GM23338 (cell line): Measurements from ENCODE around the gene INHBC. TPM values are rescaled to one million over a fixed set of nuclear protein-coding genes. Genes with fewer than 3 reads are reported as not detected.

Source experiments
- ATAC-seq: fragments of 200-7000 bp; cut with Tn5 transposase; 3 replicates; pipeline ENCODE4 v1.9.1; 2020
- DNase-seq: peaks from one replicate; pipeline ENCODE4 v3.0.0-alpha.2; 2015; ENCODE audit warnings: low spot score
- H2AFZ ChIP-seq: fragments of 200-600 bp; sonication (generic); 2 replicates; pipeline ENCODE4 v1.8.0; 2016; ENCODE audit warnings: antibody characterized with exemption, mild to moderate bottlenecking, moderate library complexity
- H3F3A ChIP-seq: fragments of 200-600 bp; sonication (generic); replicated peaks from 2 replicates; pipeline ENCODE4 v1.8.0; 2017; ENCODE audit warnings: antibody characterized with exemption, mixed run types, low read depth
- H3K27ac ChIP-seq: fragments of 200-600 bp; sonication (generic); 2 replicates; pipeline ENCODE4 v1.6.1; 2016; ENCODE audit warnings: low read depth
- H3K27me3 ChIP-seq: fragments of 200-600 bp; sonication (generic); 2 replicates; pipeline ENCODE4 v1.8.0; 2016; ENCODE audit warnings: mild to moderate bottlenecking, mixed run types, moderate library complexity; ENCODE audit not compliant: insufficient read depth
- H3K36me3 ChIP-seq: fragments of 200-600 bp; sonication (generic); 2 replicates; pipeline ENCODE4 v1.8.0; 2016; ENCODE audit warnings: mild to moderate bottlenecking; ENCODE audit not compliant: insufficient read depth
- H3K4me1 ChIP-seq: fragments of 200-600 bp; sonication (generic); 2 replicates; pipeline ENCODE4 v1.8.0; 2016; ENCODE audit warnings: mild to moderate bottlenecking, moderate library complexity; ENCODE audit not compliant: insufficient read depth
- H3K4me2 ChIP-seq: fragments of 200-600 bp; sonication (generic); 2 replicates; pipeline ENCODE4 v1.7.1; 2017; ENCODE audit warnings: mixed run types
- H3K4me3 ChIP-seq: fragments of 200-600 bp; sonication (generic); 2 replicates; pipeline ENCODE4 v1.6.1; 2016; ENCODE audit warnings: mixed run types
- H3K79me2 ChIP-seq: fragments of 200-600 bp; sonication (generic); replicated peaks from 2 replicates; pipeline ENCODE4 v1.8.0; 2017; ENCODE audit warnings: mild to moderate bottlenecking; ENCODE audit not compliant: insufficient read depth
- H3K9me2 ChIP-seq: fragments of 200-600 bp; sonication (generic); 2 replicates; pipeline ENCODE4 v1.8.0; 2017; ENCODE audit not compliant: insufficient read depth
- H4K20me1 ChIP-seq: fragments of 200-600 bp; sonication (generic); replicated peaks from 2 replicates; pipeline ENCODE4 v1.8.0; 2017; ENCODE audit warnings: mild to moderate bottlenecking; ENCODE audit not compliant: insufficient read depth
- H3K27ac Mint-ChIP-seq: 2 replicates; pipeline ENCODE4 v1.8.0; 2020; ENCODE audit warnings: inconsistent platforms, mild to moderate bottlenecking, moderate library complexity, mixed read lengths
- H3K27me3 Mint-ChIP-seq: 3 replicates; pipeline ENCODE4 v1.8.0; 2022; ENCODE audit warnings: low read depth, mild to moderate bottlenecking, moderate library complexity, mixed read lengths, inconsistent platforms; ENCODE audit not compliant: insufficient read depth, poor library complexity
- H3K36me3 Mint-ChIP-seq: 3 replicates; pipeline ENCODE4 v1.8.0; 2021; ENCODE audit warnings: low read depth, mild to moderate bottlenecking, inconsistent platforms, moderate library complexity, mixed read lengths
- H3K4me1 Mint-ChIP-seq: 3 replicates; pipeline ENCODE4 v1.8.0; 2020; ENCODE audit warnings: mild to moderate bottlenecking, inconsistent platforms, mixed read lengths
- H3K4me3 Mint-ChIP-seq: 3 replicates; pipeline ENCODE4 v1.8.0; 2021; ENCODE audit warnings: moderate library complexity, mild to moderate bottlenecking, inconsistent platforms, mixed read lengths
- H3K9me3 Mint-ChIP-seq: 3 replicates; pipeline ENCODE4 v1.8.0; 2020; ENCODE audit warnings: moderate library complexity, mild to moderate bottlenecking, inconsistent platforms, mixed read lengths
- CREB1 ChIP-seq: fragments of 250-450 bp; sonication (Bioruptor Pico); IDR thresholded peaks from 2 replicates; pipeline ENCODE4 v1.5.0; 2020; ENCODE audit warnings: low read depth, mild to moderate bottlenecking, moderate library complexity
- ETS1 ChIP-seq: IDR thresholded peaks from 2 replicates; pipeline ENCODE4 v1.6.1; 2016; ENCODE audit warnings: antibody characterized with exemption
- EZH2 ChIP-seq: fragments of 200-600 bp; sonication (generic); IDR thresholded peaks from one replicate; pipeline ENCODE4 v1.8.0; 2017; ENCODE audit warnings: antibody characterized with exemption, mild to moderate bottlenecking, low read depth; ENCODE audit not compliant: unreplicated experiment
- EZH2phosphoT487 ChIP-seq: fragments of 200-600 bp; sonication (generic); IDR thresholded peaks from one replicate; pipeline ENCODE4 v1.8.1; 2018; ENCODE audit warnings: antibody characterized with exemption; ENCODE audit not compliant: unreplicated experiment
- JUNB ChIP-seq: IDR thresholded peaks from one replicate; pipeline ENCODE4 v1.6.1; 2016; ENCODE audit warnings: antibody characterized with exemption; ENCODE audit not compliant: unreplicated experiment
- NANOG ChIP-seq: IDR thresholded peaks from 2 replicates; pipeline ENCODE4 v1.6.1; 2016; ENCODE audit warnings: antibody characterized with exemption, borderline replicate concordance
- POLR2AphosphoS5 ChIP-seq: IDR thresholded peaks from 2 replicates; pipeline ENCODE4 v1.6.1; 2016; ENCODE audit warnings: antibody characterized with exemption, low read depth
- STAT1 ChIP-seq: IDR thresholded peaks from one replicate; pipeline ENCODE4 v1.6.1; 2016; ENCODE audit warnings: antibody characterized with exemption; ENCODE audit not compliant: unreplicated experiment
- ZNF114 ChIP-seq: fragments of 250-450 bp; sonication (Bioruptor Pico); IDR thresholded peaks from 2 replicates; pipeline ENCODE4 v1.5.0; 2020; ENCODE audit warnings: mild to moderate bottlenecking, moderate library complexity
- ZNF331 ChIP-seq: fragments of 250-450 bp; sonication (Bioruptor Pico); IDR thresholded peaks from 2 replicates; pipeline ENCODE4 v1.5.0; 2020; ENCODE audit warnings: low read depth, mild to moderate bottlenecking, moderate library complexity
- ZNF462 ChIP-seq: fragments of 250-450 bp; sonication (Bioruptor Pico); IDR thresholded peaks from 2 replicates; pipeline ENCODE4 v1.5.0; 2020; ENCODE audit warnings: mild to moderate bottlenecking, moderate library complexity
- polyA plus RNA-seq: library from polyadenylated mRNA; unstranded; fragments of >200 nt; fragmentation: Nextera tagmentation; extraction: Ambion mirVana; gene quantifications from 2 replicates; pipeline ENCODE4 v1.2.1, GENCODE V29; 2016
- total RNA-seq: library from RNA; depleted of rRNA; stranded (reverse); fragments of >200 nt; shearing (Covaris generic); gene quantifications from 2 replicates; pipeline ENCODE4 v1.2.3, GENCODE V29; 2014
- TF ChIP-seq, protein P1 (sequence below), 2 experiments: fragments of 200-600 bp in 1 of 2; sonication (generic) in 1 of 2; conservative IDR thresholded peaks; 2 replicates each; pipeline versions ENCODE4 v1.5.1 to v1.6.1; 2016 to 2017; ENCODE audit warnings: antibody characterized with exemption in 2 of 2, low read depth in 2 of 2, mild to moderate bottlenecking in 2 of 2, moderate library complexity in 1 of 2
- TF ChIP-seq, protein P2 (sequence below): IDR thresholded peaks from one replicate; pipeline ENCODE4 v1.6.1; 2018; ENCODE audit warnings: antibody characterized with exemption; ENCODE audit not compliant: unreplicated experiment

Gene INHBC
- total and polyA plus RNA-seq, 2 experiments from 2014 or later = 0.53 TPM; not detected in 1

DNA sequence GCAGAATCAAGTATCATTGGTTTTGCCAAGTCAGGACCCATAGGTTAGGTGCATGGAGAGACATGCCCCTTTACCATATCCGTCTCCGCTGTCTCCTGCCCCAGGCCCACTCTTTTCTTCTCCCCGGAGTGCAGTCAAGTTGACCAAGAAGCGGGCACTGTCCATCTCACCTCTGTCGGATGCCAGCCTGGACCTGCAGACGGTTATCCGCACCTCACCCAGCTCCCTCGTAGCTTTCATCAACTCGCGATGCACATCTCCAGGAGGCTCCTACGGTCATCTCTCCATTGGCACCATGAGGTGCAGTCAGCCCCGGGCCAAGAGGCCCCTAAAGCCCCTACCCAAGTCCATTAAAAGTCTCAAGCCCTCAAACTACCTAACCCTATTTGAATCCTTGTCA, 30.0 kb downstream of the INHBC start:
- peaks cover 28% of the 10 kb centered on the region for H3K27me3 Mint-ChIP-seq
- H3K4me1 ChIP-seq = peaks cover 5% of the 10 kb centered on the region
- ATAC-seq (no peak), DNase-seq (no peak)
- H3K4me2 ChIP-seq = no peak overlapping the region
- H3K36me3 ChIP-seq = no peaks in the 10 kb centered on the region
- no peak overlapping the region for H3K4me3 ChIP-seq
- no peak overlapping the region for H3K4me3 Mint-ChIP-seq
- no peaks in the 10 kb centered on the region for H3K27me3 ChIP-seq
- H3K4me1 Mint-ChIP-seq = peaks cover 14% of the 10 kb centered on the region
- H3K9me3 Mint-ChIP-seq = no peaks in the 10 kb centered on the region; the same call in 2 of the 3 replicates
- H3F3A ChIP-seq = peaks cover 19% of the 10 kb centered on the region
- no peak overlapping the region for H2AFZ ChIP-seq
- no peak overlapping the region for H3K27ac Mint-ChIP-seq
- H4K20me1 ChIP-seq = no peaks in the 10 kb centered on the region; the same call in 1 of the 2 replicates
- no peak for TF ChIP-seq ZNF462 (CRISPR knock-in tag)
- TF ChIP-seq ZNF331 (CRISPR knock-in tag) = no peak
- TF ChIP-seq, protein P1, sequence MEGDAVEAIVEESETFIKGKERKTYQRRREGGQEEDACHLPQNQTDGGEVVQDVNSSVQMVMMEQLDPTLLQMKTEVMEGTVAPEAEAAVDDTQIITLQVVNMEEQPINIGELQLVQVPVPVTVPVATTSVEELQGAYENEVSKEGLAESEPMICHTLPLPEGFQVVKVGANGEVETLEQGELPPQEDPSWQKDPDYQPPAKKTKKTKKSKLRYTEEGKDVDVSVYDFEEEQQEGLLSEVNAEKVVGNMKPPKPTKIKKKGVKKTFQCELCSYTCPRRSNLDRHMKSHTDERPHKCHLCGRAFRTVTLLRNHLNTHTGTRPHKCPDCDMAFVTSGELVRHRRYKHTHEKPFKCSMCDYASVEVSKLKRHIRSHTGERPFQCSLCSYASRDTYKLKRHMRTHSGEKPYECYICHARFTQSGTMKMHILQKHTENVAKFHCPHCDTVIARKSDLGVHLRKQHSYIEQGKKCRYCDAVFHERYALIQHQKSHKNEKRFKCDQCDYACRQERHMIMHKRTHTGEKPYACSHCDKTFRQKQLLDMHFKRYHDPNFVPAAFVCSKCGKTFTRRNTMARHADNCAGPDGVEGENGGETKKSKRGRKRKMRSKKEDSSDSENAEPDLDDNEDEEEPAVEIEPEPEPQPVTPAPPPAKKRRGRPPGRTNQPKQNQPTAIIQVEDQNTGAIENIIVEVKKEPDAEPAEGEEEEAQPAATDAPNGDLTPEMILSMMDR (conservative IDR thresholded peaks at IDR 0.05; ENCODE audit: low read depth in 2 of 2) = no peak
- no peak for TF ChIP-seq ETS1
- TF ChIP-seq CREB1 (CRISPR knock-in tag) = no peak
- no peak for TF ChIP-seq STAT1
- no peak for TF ChIP-seq EZH2phosphoT487
- TF ChIP-seq, protein P2, sequence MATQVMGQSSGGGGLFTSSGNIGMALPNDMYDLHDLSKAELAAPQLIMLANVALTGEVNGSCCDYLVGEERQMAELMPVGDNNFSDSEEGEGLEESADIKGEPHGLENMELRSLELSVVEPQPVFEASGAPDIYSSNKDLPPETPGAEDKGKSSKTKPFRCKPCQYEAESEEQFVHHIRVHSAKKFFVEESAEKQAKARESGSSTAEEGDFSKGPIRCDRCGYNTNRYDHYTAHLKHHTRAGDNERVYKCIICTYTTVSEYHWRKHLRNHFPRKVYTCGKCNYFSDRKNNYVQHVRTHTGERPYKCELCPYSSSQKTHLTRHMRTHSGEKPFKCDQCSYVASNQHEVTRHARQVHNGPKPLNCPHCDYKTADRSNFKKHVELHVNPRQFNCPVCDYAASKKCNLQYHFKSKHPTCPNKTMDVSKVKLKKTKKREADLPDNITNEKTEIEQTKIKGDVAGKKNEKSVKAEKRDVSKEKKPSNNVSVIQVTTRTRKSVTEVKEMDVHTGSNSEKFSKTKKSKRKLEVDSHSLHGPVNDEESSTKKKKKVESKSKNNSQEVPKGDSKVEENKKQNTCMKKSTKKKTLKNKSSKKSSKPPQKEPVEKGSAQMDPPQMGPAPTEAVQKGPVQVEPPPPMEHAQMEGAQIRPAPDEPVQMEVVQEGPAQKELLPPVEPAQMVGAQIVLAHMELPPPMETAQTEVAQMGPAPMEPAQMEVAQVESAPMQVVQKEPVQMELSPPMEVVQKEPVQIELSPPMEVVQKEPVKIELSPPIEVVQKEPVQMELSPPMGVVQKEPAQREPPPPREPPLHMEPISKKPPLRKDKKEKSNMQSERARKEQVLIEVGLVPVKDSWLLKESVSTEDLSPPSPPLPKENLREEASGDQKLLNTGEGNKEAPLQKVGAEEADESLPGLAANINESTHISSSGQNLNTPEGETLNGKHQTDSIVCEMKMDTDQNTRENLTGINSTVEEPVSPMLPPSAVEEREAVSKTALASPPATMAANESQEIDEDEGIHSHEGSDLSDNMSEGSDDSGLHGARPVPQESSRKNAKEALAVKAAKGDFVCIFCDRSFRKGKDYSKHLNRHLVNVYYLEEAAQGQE = no peak
- no peak for TF ChIP-seq POLR2AphosphoS5
- TF ChIP-seq ZNF114 (CRISPR knock-in tag) = no peak
- no peak for TF ChIP-seq JUNB
- no peak for TF ChIP-seq NANOG
- TF ChIP-seq EZH2 = no peak
- peaks cover 13% of the 10 kb centered on the region; the same call in 1 of the 3 replicates for H3K36me3 Mint-ChIP-seq
- no peaks in the 10 kb centered on the region for H3K9me2 ChIP-seq
- H3K79me2 ChIP-seq = peaks cover 4% of the 10 kb centered on the region
- H3K27ac ChIP-seq = no peak overlapping the region
